MCF 10A (cell line): Measurements from ENCODE around the gene MICALL2. TPM values are rescaled to one million over a fixed set of nuclear protein-coding genes. Genes with fewer than 3 reads are reported as not detected.

Experiments used
- BruUV-seq: library from RNA; stranded (reverse); fragments of 400-500 nt; replicated peaks from 2 replicates; lab custom pipeline; 2021; lab: Mats Ljungman, UMichigan
- CTCF ChIA-PET: fragments of 300-600 bp; sonication (Branson Sonifier 250); formaldehyde crosslinking; extraction: SDS; loops from one replicate; lab custom pipeline; 2021; ENCODE audit warnings: antibody characterized with exemption, inconsistent platforms; lab: Yijun Ruan, JAX
- POLR2A ChIA-PET: fragments of 300-600, 350-650 bp; sonication (Branson Sonifier 250); formaldehyde crosslinking; extraction: SDS; loops from one replicate; lab custom pipeline; 2020; ENCODE audit warnings: antibody characterized with exemption, inconsistent platforms; lab: Yijun Ruan, JAX
- DNase-seq: peaks from one replicate; pipeline ENCODE4 v3.0.0-alpha.2; 2018; ENCODE audit not compliant: unreplicated experiment
- H3K27ac Mint-ChIP-seq: one replicate; pipeline ENCODE4 v1.8.0; 2022; ENCODE audit warnings: mild to moderate bottlenecking, low read depth, mixed read lengths; ENCODE audit not compliant: unreplicated experiment
- H3K27me3 Mint-ChIP-seq: one replicate; pipeline ENCODE4 v1.8.0; 2022; ENCODE audit warnings: mixed read lengths; ENCODE audit not compliant: insufficient read depth, unreplicated experiment
- H3K36me3 Mint-ChIP-seq: one replicate; pipeline ENCODE4 v1.8.0; 2022; ENCODE audit warnings: mild to moderate bottlenecking, moderate library complexity, mixed read lengths; ENCODE audit not compliant: insufficient read depth, unreplicated experiment
- H3K4me1 Mint-ChIP-seq: one replicate; pipeline ENCODE4 v1.8.0; 2022; ENCODE audit warnings: mixed read lengths; ENCODE audit not compliant: insufficient read depth, unreplicated experiment
- H3K4me3 Mint-ChIP-seq: one replicate; pipeline ENCODE4 v1.8.0; 2022; ENCODE audit warnings: mild to moderate bottlenecking, moderate library complexity, mixed read lengths; ENCODE audit not compliant: unreplicated experiment
- H3K9me3 Mint-ChIP-seq: one replicate; pipeline ENCODE4 v1.8.0; 2022; ENCODE audit warnings: mixed read lengths; ENCODE audit not compliant: unreplicated experiment
- intact Hi-C: fragments of 100-400 bp; cut with micrococcal nuclease; formaldehyde crosslinking; loops from 2 replicates; pipeline ENCODE4 v1.14.1; 2022
- total RNA-seq: library from RNA; stranded (reverse); gene quantifications from 2 replicates; pipeline ENCODE4 v1.2.3, GENCODE V29; 2022
- TF ChIP-seq, protein P1 (sequence below): fragments of 200-600 bp; IDR thresholded peaks from one replicate; pipeline ENCODE4 v1.8.0; 2022; ENCODE audit warnings: antibody characterized with exemption, mild to moderate bottlenecking; ENCODE audit not compliant: unreplicated experiment

The MICALL2 gene
- total RNA-seq, 1 experiment from 2014 or later = 15.8 TPM

- H3K9me3 Mint-ChIP-seq = no peaks in the 10 kb centered on the region
- peak overlapping the region; percentile 85 for H3K4me3 Mint-ChIP-seq
- TF ChIP-seq, protein P1, sequence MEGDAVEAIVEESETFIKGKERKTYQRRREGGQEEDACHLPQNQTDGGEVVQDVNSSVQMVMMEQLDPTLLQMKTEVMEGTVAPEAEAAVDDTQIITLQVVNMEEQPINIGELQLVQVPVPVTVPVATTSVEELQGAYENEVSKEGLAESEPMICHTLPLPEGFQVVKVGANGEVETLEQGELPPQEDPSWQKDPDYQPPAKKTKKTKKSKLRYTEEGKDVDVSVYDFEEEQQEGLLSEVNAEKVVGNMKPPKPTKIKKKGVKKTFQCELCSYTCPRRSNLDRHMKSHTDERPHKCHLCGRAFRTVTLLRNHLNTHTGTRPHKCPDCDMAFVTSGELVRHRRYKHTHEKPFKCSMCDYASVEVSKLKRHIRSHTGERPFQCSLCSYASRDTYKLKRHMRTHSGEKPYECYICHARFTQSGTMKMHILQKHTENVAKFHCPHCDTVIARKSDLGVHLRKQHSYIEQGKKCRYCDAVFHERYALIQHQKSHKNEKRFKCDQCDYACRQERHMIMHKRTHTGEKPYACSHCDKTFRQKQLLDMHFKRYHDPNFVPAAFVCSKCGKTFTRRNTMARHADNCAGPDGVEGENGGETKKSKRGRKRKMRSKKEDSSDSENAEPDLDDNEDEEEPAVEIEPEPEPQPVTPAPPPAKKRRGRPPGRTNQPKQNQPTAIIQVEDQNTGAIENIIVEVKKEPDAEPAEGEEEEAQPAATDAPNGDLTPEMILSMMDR = no peak
- no peaks in the 10 kb centered on the region for H3K27me3 Mint-ChIP-seq
- peaks cover 9% of the 10 kb centered on the region for H3K4me1 Mint-ChIP-seq
- ChIA-PET CTCF (no interaction called here), POLR2A (no interaction called here)
- H3K36me3 Mint-ChIP-seq = peaks cover 28% of the 10 kb centered on the region
- intact Hi-C loops = no loop called here
- no TSS peak for BruUV-seq
- peak overlapping the region; percentile 59 for H3K27ac Mint-ChIP-seq
- no peak for DNase-seq
These were observed 42.4 kb upstream of the MICALL2 start for GRCh38 chr7:1501487-1502270.

DNA sequence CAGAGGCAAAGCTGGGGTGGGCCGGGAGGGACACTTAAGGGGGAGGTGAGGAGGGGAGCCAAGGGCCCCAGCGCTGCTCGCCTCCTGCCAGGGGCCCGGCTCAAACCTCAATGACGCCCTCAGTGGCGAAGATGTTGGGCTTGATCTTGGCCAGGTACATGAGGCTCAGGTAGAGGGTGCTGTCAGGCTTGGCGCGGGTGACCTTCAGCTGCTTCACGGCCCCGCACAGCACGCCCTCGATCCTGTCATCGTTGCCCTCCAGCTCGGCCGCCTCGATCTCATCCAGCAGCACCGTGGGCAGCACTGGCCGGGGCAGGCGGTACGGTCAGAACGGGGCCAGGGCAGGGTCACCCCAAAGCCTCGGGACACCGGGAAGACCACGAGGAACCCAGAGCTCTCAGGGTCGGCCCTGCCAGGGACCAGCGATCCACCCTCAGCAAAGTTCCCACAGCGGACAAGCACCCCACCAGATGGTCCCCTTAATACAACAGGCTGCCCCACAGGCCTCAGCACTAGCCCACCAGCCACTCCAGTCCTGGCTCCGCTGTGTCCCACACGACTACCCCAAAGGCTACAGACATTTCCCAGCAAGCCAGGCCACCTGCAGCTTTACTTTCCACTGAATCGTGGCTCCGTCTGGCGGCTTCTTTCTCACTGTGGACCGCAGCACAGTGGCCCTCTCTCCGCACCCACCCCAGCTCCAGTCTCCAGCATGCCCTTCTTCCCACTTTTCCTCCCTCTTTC lies 41.0 kb upstream of the MICALL2 start:
- Mint-ChIP-seq H3K27ac (no peak overlapping the region), H3K27me3 (no peaks in the 10 kb centered on the region), H3K4me3 (no peak overlapping the region), H3K9me3 (no peaks in the 10 kb centered on the region), H3K4me1 (peaks cover 6% of the 10 kb centered on the region), H3K36me3 (peaks cover 23% of the 10 kb centered on the region)
- TF ChIP-seq, protein P1 = no peak
- CTCF ChIA-PET = no interaction called here
- BruUV-seq = no TSS peak
- DNase-seq = no peak
- intact Hi-C loops = no loop called here
- POLR2A ChIA-PET = no interaction called here

DNA sequence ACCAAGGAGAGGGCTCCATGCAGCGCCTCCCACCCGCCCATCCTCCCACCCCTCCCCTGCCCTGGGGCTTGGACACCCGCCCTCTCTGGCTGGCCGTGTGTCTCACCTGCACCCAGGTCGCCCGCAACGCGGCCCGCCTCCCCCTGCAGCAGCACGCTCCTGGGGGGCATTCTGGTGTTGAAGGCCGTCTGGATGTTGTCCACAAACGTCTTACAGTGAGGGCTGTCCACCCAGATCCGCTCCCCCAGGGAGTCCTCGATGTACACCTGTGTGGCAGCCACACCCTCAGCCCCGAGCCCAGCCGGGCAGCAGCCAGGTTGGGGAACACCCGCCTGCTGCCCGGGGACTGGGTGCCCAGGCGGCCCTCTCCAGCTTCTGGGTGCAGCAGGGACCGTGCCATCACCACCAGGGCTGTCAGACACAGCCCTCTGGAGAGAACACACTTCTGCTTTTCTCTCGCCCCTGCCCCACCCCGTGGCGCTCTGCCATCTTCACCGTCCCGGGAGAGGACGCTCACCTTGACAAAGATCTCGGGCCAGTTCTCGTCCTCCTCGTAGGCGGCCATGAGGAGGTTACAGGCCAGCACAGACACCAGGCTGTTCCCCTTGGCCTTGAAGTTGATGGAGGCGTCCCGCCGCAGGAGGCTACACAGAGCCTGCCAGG lies 40.2 kb upstream of the MICALL2 start:
- CTCF ChIA-PET = interaction anchor here (2.0 kb wide), 1 partner anchor 25 kb away, joined by 7 read pairs; no protein-coding TSS in a partner anchor
- intact Hi-C loops = no loop called here
- POLR2A ChIA-PET = no interaction called here
- Mint-ChIP-seq H3K27me3 (no peaks in the 10 kb centered on the region), H3K4me3 (no peak overlapping the region), H3K36me3 (peaks cover 24% of the 10 kb centered on the region), H3K9me3 (no peaks in the 10 kb centered on the region), H3K4me1 (peaks cover 6% of the 10 kb centered on the region), H3K27ac (no peak overlapping the region)
- TF ChIP-seq, protein P1 = no peak
- no peak for DNase-seq
- no TSS peak for BruUV-seq
